AG08396 (cell line): ENCODE measurements around the gene NCAN.
A peak's percentile ranks its signal among the peaks of the same experiment; 100 is the strongest.

Experiments used
- DNase-seq: peaks from one replicate; pipeline ENCODE4 v3.0.0; 2012; ENCODE audit warnings: low spot score, mixed read lengths

Gene NCAN

DNA sequence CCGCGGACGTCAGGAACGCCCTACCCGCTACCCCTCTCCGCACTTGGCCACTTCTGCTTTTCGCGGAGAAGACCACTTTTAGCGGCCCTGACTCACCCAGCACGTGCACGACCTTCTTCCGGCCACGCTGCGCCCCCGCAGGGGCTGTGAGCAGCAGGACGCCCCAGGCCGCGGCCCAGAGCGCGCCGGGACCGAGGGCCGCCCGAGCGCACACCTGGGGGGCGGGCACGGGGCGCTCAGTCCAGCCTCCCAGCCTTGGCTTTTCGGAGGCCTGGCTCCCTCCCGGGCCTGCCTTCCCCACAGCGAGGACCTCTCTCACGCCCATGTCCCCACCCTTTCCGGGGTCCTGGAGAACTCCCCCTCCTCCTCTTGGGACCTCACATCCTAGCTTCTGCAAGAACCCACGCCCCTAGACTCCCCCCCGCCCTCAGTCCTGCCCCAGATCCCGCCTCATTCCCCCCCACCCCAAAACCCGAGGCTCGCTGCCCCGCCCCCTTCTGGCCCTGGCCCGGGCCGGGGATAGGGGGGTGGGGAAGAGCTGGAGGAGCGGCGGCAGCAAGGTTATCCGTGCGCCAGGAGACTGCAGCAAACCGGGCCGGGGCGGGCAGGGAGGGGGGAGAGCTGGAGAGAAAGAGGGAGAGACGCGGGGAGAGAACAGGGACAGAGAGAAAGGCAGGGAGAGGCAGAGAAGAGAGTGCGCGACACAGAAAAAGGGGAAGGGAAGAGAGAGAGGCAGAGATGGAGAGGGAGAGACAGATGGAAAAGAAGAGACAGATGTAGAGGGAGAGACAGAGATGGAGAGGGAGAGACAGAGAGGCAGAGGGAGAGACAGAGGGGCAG lies 49.8 kb downstream of the NCAN start:
- DNase-seq = no peak

DNA sequence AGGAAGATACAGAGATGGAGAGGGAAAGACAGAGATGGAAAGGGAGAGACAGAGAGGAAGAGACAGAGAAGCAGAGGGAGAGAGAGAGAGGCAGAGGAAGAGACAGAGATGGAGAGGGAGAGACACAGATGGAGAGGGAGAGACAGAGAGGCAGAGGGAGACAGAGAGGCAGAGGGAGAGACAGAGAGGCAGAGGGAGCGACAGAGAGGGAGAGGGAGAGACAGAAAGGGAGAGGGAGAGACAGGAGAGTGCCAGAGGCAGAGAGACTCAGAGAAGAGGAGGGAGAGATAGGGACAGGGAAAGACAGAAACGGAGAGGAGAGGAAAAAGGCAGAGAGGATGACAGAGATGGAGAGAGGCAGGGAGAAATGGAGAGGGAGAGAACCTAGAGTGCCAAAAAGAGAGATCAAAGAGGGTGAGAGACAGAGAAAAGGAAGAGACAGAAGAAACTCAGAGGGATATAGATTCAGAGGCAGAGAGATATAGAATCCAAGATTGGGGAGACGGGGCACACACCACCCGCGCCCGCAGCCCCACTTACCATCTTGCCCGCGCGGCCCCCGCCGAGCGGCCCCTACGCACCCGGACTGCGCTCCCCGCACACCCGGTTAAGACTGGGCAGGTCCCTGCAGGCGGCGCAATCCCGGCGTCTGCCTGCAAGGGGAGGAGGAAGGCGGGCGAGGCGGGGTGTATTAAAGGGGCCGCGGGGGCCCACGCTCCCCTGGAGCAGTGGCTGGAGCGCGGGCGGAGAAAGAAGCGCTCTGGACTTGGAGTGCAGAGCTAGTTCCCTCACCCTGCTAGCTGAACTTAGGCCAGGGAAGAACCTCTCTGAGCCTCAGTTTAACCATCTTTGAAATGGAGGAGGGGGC lies 50.7 kb downstream of the NCAN start:
- DNase-seq = no peak

DNA sequence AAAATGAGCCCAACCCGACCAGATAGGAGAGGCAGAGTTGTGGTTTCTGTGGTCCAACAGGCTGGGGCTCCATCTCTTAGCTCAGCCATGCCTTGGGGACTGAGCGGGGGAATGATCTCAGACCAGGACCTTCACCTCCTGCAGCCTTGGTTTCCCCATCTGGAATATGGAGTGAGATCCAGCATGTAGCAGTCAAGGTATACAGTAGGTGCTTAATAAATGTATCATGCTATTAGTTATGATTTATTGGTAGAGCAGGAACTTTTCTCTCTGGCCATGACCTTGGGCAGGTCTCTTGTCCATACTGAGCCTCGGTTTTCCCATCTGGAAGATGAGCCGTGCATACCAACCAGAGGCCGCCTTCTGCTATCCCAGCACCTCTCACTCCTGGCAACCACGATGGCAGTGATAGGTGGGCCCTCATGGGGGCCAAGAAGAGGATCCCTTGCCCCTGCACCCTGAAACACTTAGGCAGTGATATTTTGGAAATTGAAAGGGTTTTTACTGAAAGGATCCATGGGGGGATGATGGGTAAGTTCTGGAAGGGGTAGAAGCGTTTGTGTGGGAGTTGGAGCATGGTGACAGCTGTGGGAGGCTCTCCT lies 52.2 kb downstream of the NCAN start:
- no peak for DNase-seq

DNA sequence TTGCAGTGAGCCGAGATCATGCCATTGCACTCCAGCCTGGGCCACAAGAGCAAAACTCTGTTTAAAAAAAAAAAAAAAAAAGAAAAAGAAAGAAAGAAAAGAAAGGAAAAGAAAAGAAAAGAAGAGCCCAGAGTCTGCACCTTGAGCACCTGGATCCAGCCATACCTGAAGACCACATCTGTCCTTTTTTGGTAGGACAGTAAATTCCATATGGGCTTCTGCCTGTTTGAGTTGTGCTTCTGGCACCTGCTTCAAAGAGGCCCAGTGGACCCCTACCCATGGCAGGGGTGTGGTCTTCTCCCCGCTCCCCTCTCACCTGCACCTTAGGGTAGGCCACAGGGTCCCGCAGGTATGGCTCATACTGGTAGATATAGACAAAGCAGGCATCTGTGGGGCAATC lies 55.5 kb downstream of the NCAN start:
- DNase-seq = no peak

DNA sequence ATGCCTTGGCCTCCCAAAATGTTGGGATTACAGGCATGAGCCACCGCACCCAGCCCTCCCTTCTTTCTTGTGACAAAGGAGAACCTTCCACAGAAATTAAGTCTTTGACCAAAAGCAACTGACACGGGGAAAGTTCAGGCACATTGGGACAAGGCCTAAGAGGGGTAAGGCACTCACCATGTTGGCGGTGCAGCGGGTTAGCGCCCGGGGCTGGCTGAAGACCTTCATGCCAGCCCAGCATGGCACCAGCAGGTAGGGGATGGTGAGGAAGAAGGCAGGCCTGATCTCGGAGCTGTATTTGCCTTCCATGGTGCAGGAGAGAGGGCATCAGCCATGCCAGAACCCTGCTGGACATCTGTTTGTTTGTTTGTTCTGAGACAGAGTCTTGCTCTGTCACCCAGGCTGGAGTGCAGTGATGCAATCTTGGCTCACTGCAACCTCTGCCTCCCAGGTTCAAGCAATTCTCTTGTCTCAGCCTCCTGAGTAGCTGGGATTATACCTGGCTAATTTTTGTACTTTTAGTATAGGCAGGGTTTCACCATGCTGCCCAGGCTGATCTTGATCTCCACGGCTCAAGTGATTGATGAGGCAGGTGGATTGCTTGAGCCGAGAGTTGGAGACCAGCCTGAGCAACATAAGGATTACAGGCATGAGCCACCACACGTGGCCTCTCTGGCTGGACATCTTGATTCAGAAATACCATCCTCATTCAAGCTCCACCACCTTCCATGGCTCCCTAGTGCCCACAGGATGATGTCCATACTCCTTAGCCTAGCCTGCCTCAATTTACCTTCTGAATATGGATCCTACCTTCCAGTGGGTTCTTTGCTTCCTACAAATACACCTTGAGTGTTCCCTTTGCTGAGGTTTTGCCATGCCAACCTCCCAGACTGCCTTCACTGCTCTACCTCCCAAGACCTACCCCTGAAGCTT lies 57.0 kb downstream of the NCAN start:
- DNase-seq = no peak

DNA sequence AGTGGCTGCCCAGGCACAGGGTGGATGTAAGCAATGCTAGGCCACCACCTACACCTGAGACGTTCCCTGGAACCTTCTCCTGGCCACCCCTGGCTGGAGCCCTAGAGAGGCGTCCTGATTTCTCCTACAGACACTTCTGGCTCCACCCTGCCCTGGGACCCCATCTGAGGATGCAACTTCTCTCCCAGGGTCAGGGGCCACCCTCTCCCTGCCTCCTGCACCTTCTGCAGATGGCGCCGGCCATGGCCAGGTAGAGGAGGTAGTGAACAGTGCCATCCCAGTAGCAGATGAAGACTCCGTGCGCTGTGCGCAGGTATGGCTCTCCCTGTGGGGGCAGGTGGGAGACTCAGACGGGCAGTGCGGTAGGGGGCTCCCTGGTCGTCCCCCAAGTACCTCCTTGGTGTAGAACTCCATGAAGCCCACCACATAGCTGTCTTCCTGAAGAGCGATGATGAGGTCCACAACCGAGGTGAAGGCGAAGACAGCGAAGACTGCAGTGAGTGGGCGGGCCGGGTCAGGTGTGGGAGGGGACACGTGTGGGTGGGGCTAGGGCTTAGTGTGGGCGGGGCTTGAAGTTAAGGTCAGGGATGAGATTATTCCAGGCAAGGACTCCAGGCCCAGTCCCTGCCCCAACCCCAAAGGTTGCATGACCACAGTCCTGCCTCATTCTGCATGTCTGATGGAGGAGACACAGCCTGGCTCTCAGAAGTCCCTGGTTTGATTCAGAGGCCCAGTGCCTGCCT lies 58.4 kb downstream of the NCAN start:
- peak; percentile 8 for DNase-seq

DNA sequence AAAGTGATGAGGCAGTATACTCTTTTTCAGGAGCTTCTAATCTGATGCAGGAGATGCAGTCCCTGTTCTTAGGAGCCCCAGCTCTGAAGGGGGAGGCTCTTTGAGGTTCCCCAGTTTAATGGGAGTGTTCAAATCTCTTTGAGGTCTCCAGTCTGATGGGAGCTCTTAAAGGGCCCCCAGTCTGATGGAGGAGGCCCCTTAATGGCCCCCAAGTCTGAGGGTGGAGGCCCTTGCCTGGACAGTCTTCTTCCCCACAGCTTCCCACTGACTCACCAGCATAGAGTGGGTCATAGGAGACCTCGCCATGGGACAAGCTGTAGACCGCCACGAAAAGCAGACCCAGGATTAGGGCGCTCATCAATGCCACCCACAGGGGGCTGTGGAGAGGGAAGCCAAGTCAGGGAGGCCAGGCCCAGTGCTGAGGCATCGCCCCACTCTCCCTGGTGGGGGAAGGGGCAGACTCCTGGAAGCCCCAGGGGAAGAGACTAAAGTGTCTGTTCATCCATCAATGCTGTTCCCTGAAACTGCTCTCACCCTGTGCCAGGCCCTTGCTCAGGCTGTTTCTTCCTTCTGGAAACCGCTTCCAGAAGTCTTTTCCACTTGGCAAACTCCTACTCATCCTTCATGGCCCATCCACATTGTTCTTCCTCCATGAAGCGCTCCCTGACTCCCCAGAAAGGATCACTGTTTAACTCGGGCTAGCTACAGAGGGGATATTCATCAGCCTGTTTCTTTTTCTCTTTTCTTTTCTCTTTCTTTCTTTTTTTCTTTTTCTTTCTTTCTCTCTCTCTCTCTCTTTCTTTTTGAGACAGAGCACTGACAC lies 59.2 kb downstream of the NCAN start:
- peak; percentile 3 for DNase-seq

DNA sequence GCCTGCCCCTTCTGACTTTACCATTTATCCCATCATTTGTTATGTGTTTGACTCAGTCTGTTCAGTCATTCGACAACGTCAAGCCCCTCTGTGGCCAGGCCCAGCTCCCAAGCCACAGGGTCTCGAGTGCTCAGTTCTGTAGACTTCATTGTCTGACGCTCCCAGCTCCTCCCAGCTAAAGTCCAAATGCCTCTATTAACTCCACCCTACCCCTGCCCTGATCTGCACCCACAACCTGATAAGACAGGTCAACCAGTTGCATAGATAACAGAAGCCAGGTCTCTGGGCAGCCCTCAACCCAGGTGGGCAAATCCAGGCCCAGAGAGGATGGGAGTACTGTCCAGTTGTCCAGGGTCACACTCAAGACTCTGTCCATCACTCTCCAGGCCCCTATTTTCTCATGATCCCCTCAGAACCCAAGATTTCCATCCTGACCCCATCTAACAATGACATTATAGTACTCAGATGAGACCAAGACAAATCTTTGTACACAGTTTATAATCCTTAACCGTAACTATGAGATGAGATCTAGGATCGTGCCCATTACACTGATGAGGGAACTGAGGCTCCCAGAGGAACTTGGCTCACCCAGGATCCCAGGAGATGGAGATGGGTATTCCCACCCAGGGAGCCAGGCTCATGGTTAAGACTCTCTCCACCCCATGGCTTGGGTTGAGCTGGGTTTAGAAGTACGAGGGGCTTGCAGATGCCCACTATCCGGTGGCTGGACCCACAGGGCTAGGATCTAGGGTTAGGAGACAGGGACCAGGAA lies 60.3 kb downstream of the NCAN start:
- DNase-seq = no peak

DNA sequence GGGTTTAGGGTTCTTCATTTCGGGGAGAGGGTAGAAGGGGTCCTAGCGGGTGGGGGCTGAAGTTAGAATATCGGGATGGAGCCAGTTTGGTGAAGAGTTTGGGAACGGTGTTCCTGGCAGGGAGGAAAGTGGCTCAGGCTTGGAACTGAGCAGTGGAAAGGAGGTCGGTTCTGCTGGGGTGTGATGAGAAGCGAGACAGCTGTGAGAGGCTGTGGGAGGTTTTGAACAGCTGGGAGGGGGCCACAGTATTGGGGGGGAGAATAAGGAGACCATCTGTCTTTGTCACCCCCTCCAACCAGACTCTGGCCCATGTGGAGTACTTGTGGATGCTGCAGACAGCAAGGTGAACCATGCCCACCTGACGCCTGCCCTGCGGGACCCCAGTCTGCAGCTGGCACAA lies 62.4 kb downstream of the NCAN start:
- DNase-seq = no peak

DNA sequence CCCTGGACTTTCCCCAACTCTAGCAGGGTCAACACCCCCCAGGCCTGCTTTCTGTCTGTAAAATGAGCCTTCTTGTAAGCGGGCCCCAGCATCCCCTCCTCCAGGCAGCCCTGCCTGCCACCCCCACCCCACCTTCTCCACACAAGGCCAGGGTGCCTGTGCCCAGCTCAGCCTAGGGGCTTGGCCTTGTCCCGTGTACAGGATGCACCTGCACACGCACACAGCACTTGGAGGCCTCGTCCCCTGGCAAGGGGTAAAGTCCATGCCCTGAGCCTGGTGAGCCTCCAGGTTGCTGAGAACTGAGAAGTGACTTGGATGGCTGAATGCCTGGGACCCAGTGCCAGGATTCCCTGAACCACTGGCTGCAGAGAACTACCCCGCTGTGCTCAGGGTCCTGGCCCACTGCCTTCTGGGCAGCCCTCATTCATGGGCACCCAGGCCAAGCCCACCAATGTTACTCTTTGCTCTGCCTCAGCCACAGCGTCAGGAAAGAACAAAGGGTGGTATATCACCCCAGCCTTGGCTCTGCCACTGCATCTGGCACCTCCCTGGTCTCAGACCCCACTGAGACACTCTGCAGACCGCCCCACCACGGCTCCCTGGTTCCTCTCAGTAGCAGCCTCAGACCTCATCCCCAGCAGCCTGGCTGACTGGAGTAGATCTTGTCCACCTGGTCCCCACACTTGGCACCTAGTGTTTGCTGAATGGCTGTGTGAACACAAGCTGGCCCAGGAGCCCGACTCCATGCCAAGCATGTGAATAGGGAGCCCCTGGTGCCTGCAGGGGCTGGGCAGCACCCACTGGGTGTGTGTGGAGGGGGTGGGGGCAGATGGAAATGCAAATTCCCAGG lies 63.2 kb downstream of the NCAN start:
- no peak for DNase-seq

DNA sequence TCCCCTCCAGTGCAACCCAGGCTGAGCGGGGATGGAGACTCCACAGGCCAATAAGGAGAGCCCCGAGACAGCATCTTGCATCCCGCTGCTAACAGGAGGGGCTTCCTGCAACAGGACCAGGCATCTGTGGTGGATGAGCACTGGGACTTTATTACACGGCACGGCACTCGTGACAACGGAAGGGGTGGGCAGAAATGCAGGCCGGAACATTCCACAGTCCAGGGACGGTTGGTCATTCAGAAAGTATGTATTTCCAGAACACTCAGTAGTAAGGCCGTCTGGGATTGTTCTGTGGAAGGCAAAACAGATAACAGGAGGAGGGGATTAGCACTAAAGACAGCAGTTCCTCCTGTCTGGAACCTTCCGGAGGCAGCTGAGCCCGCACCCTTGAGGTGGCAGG lies 64.6 kb downstream of the NCAN start:
- DNase-seq = peak; percentile 79

DNA sequence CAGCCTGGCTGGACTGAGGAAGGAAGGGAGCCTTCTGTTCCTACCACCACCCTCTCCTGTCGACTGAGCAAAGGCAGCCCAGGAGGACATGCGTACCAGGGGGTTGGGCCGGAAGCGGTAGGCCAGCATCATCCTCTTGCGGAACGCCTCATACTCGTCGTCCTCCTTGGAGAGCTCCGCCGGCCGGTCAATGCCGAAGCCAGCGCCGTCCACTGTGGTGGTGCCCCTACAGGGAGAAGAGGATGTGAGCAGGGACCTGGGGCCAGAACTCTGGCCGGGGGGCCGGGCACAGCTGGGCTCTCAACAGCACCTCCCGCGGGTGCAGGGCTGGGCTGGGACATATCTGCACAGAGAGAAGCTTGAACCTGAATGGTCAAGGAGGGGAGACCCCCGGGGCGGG lies 65.1 kb downstream of the NCAN start:
- DNase-seq = no peak

DNA sequence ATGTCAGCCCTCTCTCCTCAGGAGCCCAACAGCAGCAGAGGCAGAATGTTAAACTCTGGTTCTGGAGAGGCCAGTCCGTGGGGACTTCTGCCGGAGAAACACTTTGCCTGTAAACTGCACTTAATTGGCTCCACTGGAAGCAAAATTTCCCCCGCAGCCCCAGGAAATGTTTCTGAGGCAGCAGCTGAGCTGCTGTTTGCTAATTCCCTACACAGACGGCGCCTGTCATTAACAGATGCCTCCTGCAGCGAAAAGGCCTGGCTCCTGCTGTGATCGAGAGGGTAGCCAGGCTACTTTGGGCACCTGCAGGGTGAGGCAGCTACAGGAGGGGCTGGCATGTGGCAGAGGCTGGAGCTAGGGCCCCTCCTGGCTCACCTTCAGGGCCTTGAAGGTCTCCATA lies 66.6 kb downstream of the NCAN start:
- DNase-seq = no peak

DNA sequence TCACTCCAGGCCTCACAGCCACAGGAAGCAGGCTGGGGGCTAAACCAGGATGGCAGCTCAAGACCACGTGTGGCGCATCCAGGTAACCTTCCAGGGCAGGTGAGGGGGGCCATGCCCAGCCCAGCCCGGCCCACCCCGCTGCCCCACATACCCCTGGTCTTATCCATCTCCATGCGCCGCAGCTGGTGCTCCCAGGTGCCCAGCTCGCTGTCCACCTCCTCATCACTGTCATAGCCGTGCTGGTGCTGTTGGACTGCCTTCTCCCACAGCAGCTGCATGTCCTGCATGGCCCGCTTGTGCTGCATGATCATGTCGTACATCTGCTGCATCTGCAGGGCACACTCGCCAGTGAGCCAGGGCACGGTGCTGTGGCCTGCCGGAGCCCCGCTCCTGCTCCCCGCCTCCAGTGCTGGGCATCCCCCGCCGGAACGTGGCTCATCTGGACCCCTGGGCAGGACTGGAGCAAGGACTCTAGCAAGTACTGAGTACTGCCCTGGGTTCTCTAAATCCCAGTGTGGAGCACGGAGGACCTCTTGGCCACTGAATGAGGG lies 67.4 kb downstream of the NCAN start:
- DNase-seq = no peak

DNA sequence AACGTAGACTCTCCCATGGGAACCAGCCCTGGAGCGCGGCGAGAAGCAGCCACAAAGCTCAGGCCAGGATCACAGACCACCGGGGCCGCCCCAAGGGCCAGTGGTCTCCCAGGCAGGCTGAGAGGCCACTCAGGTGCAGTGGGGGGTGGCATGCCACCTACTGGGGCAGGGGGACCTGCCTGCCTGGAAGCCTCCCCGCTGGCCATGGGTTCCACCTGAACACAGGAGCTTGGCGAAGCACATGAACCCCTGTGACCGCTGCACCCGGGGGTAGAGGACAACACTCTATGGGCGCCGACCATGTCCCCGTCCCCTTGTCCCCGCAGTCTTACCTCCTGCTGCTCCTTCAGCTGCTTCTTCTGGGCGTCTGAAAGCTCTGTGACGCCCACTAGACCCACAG lies 68.1 kb downstream of the NCAN start:
- no peak for DNase-seq

DNA sequence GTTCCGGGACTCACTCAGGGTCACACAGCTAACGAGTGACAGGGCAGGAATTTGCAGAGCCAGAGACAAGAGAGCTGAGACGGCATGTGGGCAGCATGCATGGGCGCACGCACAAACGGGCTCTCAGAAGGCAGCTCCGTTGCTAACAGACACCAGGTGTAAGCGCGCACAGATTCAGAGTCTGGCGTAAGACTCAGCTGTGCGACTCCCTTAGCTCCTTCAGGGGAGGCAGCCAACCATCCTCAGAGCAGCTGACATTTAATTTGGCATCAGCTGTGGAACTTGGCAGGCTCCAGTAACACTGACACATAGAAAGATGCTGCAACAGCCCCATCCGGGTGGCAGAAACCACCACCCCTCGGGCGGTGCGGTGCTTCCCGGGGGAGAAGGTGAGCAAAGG lies 68.8 kb downstream of the NCAN start:
- DNase-seq = no peak

DNA sequence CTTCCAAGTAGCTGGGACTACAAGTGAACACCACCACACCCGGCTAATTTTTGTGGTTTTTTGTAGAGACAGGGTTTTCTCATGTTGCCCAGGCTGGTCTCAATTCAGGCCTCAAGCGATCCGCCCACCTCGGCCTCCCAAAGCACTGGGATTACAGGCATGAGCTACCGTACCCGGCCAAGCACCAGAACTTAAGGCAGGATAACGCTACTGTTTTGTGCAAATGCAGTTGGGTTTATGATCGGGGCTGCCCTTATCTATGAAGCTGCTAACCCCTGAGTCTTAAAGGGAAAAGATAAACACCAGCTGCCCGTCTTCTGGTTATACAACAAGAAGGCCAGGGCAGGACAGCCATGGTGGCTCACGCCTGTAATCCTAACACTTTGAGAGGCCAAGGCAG lies 73.9 kb downstream of the NCAN start:
- DNase-seq = no peak

DNA sequence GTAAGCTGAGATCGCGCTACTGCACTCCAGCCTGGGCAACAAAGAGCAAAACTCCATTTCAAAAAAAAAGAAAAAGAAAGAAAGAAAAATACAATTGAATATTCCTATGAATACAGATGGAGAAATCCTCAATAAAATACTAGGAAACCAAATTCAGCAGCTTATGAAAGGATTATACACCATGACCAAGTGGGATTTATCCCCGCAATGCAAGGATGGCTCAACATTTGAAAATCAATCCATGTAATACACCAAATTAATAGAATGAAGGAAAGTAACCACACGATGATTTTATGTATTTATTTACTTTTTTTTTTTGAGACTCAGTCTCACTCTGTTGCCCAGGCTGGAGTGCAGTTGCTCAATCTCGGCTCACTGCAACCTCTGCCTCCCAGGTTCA lies 80.8 kb downstream of the NCAN start:
- DNase-seq = no peak
